IPS-18c (cell line): ENCODE measurements around the gene NUDCD2.

Experiments used
- H3K4me3 ChIP-seq: 2 replicates; pipeline ENCODE4 v1.7.0; 2013; ENCODE audit warnings: low read depth, mild to moderate bottlenecking, low read length, moderate library complexity; ENCODE audit not compliant: insufficient read depth
- H3K9me3 ChIP-seq: one replicate; pipeline ENCODE4 v1.6.1; 2013; ENCODE audit warnings: mild to moderate bottlenecking, low read length, moderate library complexity; ENCODE audit not compliant: control insufficient read depth, insufficient read depth

The NUDCD2 gene, protein sequence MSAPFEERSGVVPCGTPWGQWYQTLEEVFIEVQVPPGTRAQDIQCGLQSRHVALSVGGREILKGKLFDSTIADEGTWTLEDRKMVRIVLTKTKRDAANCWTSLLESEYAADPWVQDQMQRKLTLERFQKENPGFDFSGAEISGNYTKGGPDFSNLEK

DNA sequence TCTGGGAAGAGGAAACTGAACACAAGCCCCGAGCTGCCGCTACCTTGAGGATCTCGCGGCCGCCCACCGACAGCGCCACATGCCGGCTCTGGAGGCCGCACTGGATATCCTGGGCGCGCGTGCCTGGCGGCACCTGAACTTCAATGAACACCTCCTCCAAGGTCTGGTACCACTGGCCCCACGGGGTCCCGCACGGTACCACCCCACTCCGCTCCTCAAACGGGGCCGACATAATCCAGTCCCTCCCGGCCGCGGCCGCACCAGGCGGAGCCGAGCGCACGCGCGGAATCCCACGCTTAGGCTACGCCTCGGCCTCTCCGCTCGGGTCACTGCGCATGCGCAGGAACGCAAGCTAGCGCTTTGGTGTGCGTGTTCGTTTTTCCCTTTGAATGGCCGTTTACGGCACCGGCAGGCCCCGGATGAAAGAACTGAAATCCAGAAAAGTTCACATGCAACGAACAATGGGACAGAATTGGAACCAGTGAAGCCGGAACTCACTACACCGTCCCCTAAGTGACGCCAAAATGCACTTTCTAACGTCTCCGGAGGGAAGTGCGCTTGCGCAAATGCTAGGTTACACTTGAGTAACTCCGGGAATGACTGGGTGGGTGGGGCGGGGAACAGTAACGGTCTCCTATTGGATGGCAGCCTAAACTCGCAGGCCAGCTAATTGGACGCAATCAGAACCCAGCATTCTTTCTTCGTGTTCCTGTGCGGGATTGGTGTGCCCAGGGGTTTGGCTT, at the start of gene NUDCD2:
TSS of gene NUDCD2 (minus strand) at position 284 of the 743 bp plus-strand sequence. CDS start at position 232, 52 bp downstream.
- Histone ChIP-seq H3K9me3 (no peaks in the 10 kb centered on the region), H3K4me3 (peak within 1 kb of the TSS; percentile 92)

DNA sequence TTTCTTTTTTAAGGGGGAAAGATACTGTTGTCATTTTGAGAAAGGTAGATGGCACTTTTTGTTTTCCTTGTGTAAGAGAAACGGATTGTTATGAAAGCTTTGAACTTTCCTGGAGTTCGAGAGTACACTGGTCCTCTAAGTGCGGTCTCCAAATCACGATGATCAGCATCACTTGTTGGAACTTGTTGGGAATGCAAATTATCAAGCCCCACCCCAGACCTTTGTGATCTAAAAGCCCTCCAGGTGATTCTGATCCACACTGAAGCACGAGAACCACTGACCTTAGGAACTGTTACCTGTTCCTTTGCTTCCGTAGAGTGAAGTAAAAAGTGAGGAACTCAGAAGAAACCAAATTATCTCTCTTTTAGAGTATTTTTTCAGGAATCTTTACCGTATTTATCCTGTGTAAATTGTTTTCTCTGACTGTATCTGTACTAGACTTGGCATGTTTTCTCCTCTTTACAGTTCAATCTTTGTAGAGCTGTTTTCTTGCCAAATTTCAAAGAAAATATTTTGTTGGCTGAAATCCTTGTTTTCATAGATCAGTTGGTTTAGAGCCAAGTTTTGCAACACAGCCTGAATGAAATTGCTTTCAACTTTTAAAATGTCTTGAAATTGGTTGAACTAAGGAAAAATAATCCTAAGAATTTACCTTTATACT, 49.5 kb upstream of the NUDCD2 start:
- H3K9me3 ChIP-seq, result no peaks in the 10 kb centered on the region
- no peak overlapping the region for H3K4me3 ChIP-seq

DNA sequence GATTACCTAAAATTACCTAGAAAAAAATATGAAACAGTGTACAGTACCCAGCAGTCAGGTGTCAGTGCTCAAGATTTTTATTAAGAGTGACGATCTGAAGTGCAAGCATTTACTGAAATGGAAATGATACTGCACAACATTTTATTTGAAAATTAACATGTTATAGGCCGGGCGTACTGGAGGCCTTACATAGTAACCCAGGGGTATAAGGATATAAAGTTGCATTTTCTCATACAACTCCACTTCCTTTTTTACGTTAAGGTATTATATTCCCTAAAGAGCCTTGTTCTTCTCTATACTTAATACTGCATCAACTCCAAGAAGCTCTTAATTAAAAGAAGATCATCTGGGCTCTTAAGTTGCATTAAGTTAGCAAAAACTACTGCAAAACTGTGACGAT, 48.9 kb upstream of the NUDCD2 start:
- no peaks in the 10 kb centered on the region for H3K9me3 ChIP-seq
- H3K4me3 ChIP-seq, result no peak overlapping the region

DNA sequence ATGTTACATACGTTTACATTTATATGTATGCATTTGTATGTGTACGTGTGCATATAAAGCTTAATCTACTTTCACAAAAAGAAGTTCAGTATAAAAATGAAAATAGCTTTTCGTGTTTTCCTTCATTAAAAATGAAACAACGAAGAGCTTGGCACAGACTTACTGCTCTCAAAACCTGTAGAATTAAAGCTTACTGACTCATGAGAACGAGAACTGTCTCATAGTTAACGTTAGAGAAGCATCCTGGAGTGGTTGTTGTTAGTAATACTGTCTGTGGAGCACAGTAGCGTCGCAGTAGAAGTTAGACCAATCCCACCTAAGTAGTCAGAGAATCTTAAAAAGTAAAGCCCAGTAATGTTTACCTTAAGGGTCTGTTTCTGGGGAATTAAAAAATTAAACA, 46.8 kb upstream of the NUDCD2 start:
- Histone ChIP-seq H3K4me3 (peak overlapping the region; percentile 89; the same call in 1 of the 2 replicates), H3K9me3 (no peaks in the 10 kb centered on the region)

DNA sequence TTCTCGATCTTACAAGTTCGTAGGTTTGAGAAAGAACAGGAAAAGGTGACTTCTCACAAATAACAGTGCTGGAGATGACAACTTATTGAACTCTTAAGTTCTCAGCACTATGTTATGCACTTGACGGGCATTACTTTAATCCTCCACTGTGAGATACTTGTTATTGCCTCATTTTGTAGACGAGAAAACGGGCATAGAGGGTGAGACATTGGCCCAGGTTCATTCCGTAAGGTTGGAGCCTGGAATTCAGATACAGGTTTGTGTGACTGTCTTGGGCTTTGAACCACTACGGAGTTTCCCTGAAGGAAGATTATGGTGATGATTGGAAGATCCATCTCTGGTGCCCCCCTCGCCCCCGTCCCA, 46.2 kb upstream of the NUDCD2 start:
- peak overlapping the region; percentile 89 for H3K4me3 ChIP-seq

DNA sequence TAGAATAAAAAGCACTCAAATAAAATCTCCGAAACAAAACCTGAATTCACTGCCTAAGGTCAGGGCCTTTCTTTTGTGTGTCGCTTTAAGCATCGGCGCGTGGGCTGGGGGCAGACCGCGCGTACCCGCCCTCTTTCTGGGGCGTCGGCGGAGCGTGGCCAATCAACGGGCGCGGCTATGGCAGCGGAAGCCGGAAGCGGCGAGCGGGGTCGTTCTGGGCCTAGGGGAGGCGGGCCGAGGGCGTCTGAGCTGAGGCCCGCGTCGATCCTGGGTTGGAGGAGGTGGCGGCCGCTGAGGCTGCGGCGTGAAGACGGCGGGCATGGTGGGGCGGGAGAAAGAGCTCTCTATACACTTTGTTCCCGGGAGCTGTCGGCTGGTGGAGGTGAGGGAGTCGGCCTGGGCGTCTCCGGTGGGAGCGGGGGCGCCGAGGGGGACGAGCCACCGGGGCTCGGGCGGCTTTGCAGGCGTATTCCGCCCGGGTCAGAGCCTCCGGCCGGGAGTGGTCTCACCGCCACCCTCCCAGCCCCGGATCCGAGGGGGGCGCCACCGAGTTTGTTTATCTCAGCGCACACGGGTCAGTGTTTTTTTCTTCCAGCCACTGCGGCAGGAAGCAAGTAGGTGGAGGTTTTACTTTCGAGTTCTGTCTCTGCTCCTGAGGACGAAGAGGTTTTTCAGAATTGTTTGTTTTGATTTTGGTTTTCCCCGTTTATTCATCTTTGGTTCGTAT, 45.6 kb upstream of the NUDCD2 start, which contains the start of gene MAT2B:
TSS of gene MAT2B (plus strand) at position 252 of the 727 bp plus-strand sequence. CDS start at position 320, 68 bp downstream.
- H3K9me3 ChIP-seq, result no peaks in the 10 kb centered on the region
- H3K4me3 ChIP-seq, result peak within 1 kb of the TSS; percentile 89

More for the DNA sequence above, 46.2 kb upstream of the NUDCD2 start:
- H3K9me3 ChIP-seq, result no peaks in the 10 kb centered on the region

DNA sequence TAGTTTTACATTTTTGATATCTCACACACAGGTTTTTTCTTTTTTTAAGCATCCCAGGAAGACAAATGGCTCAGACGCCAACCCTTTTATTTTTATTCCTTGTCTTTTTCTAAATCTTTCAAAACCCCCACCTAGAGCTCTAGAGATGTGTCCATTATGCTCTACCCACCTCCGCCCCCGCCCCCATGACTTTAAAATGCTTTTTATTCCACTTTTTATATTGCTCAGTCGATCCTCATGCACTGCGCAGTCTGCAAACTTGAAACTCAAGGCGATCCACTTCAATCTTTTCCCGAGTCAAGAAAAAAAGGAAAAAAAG, 45.1 kb upstream of the NUDCD2 start:
- H3K9me3 ChIP-seq, result no peaks in the 10 kb centered on the region
- H3K4me3 ChIP-seq, result peak overlapping the region; percentile 89

DNA sequence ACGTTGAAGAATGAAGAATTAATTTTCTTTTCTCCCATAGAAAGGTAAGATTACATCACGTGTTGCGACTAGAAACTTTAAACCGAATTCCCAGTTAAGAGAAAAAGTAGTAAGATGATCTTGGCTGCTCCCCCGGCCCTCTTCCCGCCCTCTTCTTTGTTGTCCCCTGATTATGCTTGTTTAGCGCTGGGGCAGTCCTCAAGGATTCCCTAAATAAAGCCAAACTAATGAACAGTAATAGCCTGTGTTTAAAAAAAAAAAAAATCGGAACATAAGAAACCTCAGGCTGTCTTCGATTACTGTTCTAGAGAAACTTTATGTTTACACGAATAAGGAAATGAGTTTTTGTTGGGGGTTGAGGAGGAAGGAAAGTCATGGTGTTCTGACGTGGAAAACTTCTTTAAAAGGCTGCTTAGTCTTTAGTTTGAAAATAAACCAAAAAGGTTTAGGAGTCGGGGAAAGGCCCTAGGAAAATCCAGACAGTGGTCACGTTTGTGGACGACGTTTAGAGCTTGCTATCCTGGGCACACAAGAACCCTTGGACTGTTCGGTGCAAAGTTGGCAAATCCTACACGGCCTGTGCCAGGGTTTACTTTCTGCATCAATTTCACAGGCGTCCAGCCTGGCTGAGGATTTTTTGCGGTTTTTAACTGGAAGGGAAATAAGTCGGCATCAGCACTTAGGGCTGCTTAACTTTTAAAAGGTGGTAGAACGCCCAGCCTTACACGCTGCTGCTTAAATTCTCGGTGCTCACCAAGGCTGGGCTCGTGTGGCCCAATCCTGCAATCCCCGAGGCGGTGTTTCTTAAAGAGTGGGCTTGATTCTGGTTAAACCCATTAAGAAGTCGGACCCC, 44.4 kb upstream of the NUDCD2 start:
- peak overlapping the region; percentile 89 for H3K4me3 ChIP-seq
- no peaks in the 10 kb centered on the region for H3K9me3 ChIP-seq

DNA sequence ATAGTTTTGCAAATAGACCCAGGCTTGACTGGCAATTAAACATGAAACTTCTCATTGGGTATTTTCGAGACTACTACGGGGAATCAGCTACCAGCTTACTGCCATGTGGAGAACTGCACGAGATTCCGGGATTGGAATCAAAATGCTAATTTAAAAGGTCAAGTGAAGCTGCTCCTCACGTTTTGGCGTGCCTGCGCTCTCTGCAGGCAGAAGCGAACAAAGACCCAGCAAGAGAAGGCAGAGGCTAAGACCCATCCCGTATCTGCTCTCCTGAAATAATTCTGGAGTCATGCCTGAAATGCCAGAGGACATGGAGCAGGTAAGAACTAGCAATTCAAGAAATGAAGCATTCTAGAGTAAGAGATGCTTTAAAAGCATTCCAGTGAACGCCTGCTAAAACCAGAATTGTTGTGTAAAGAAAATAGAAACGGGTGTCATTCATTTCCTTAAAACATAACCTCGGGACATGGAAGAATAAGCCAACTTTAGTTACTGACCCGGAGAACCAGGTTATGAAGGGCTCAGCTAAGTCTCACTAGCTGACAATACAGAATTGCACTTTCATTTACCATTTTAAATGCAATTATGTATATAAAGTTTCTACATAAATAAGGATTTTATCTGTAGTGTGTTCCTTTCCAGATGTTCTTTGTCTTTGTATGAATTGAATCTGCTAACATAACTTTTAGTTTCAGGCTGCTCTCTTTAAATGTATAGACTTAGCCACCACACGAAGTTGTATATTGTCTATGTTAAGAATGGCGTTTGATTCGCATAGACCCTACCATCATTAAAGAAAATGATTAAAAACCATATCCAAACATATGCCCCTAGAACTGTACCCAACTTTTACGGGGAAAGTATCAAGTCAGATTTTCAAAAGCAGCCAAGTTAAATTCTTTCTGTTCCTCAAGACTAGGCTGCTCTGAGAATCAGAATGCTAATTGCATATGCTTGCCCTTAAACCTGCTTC, 43.5 kb upstream of the NUDCD2 start:
- H3K4me3 ChIP-seq, result peak overlapping the region; percentile 89

DNA sequence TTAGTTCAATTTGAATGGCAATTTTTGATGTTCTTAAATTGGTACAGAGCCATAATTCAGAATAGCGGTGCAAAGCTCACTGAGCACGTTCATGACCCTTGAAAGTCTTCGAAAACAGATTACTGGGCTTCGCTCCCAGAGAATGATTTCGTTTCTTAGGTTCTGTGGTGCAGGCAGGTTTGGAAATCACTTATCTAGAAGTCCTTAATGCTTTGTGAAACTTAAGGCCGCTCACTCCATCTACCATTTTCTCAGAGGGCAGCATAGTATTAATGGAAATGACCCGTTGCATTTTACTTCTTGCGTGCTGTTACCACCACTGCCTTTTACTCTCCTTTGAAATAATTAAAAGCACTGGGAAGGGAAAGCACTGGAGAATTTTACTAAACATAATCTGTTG, 42.6 kb upstream of the NUDCD2 start:
- Histone ChIP-seq H3K9me3 (no peaks in the 10 kb centered on the region), H3K4me3 (no peak overlapping the region)

More for the DNA sequence above, 43.5 kb upstream of the NUDCD2 start:
- H3K9me3 ChIP-seq, result no peaks in the 10 kb centered on the region

DNA sequence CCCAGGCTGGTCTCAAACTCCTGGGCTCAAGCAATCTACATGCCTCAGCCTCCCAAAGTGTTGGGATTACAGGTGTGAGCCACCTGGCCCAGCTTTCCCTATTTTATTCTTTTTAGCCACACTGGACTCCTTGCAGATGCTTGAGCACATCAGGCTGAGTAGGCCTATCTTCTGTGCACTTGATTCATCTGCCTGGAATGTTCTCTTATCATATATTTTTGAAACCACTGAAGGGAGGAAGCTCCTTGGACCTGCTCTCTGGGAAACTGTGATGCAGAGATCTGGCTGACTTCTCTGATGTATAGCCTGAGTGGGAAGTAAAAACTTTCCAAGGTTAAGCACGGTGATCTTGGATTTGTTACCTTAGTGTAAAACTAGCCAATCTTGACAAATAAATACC, 39.0 kb upstream of the NUDCD2 start:
- H3K4me3 ChIP-seq, result no peak overlapping the region
- H3K9me3 ChIP-seq, result no peaks in the 10 kb centered on the region

DNA sequence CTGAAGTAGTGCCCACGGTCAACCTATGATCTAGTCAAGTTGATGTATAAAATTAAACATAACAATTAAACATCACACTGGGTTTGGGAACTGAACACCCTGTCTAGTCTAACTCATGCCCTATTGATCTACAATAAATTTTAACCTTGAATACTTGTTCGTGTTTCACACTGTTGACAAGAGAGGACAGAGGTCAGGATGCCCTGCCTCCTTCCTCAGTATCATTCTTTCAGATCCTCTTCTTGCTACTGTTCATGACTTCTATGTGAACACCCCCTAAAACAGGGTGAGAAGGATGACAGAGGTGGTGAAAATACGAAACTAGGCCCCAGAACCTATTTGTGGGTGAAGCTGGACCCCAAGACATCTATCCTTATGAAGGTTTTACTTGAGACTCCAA, 37.4 kb upstream of the NUDCD2 start:
- no peak overlapping the region for H3K4me3 ChIP-seq
- no peaks in the 10 kb centered on the region for H3K9me3 ChIP-seq

DNA sequence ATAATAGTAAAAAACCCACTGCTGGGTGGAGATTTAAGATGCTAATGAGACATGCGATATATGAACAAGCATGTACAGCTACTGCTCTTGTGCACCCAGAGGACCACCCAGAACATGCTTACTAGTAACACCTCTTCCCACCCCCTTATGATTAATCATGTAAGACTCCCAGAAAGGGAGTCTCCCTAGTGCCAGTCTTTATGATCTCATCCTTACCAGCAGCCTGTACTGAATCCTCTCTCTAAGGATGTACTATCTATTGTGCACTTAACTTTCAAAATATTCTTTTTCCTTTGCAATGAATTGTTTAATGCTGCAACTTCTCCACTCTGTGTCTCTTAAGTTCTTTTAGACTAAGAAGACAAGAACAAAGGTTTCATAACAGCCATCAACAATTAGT, 36.4 kb upstream of the NUDCD2 start:
- no peak overlapping the region for H3K4me3 ChIP-seq
- H3K9me3 ChIP-seq, result no peaks in the 10 kb centered on the region

DNA sequence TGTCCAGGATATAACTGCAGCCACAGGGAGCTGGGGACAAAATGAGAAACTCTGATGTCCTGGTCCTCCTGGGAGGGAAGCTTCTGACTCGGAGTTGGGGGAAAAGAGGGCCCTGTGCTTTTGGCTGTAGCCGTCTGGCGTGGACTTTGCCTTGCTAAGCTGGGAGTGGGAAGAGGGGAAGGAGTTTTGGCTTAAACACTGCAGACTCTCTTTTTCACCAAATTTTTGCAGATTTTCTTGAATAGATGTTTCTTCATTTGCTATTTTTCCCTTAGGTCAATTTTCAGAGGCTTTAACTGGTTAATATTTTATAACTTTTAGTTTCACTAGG, 29.8 kb upstream of the NUDCD2 start:
- Histone ChIP-seq H3K9me3 (peaks cover 10% of the 10 kb centered on the region), H3K4me3 (no peak overlapping the region)

DNA sequence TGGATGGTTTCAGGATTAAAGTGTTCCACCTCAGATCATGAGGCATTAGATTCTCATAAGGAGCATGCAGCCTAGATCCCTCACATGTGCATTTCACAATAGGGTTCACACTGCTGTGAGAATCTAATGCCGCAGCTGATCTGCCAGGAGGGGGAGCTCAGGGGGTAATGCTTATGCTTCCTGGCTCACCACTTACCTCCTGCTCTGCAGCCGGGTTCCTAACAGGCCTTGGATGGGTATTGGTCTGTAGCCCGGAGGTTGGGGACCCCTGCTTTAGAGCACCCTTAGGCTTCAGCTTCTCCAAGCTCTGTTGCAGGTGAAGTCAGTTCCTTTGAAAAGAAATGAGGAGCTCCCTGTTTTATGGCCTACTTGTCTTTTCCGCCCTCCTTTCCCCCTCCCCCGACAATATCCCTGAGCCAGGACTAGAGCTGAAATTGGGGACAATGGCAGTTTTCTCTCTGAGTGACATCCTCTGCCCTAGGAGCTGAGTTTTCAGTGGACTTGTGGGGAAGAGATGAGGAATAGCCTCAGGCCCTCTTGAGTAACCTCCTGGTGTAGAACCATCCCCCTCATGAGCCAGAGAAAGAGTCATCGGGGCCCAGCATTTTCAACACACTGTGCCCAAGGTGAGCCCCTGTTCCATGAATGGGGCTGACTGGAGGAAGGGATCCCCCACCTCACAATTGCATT, 29.3 kb upstream of the NUDCD2 start:
- Histone ChIP-seq H3K4me3 (no peak overlapping the region), H3K9me3 (peaks cover 10% of the 10 kb centered on the region)

DNA sequence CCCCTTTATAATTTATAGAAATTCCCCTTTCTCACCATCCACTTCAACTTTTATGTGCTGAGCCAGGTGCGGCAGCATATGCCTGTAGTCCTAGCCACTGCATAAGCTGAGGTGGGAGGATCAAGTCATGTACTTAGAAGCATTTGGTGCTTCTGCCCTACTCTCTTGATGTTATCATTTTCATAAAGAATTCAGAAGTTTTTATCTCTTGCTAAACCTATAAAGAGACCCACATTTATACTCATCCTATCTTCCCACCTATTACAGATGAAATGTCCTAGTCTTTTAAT, 19.0 kb upstream of the NUDCD2 start:
- no peaks in the 10 kb centered on the region for H3K9me3 ChIP-seq
- no peak overlapping the region for H3K4me3 ChIP-seq
